B cell (primary cell): ENCODE measurements around the gene FZD10. TPM values are rescaled to one million over a fixed set of nuclear protein-coding genes. Genes with fewer than 3 reads are reported as not detected.

Source experiments
- ATAC-seq: fragments of 200-7000 bp; cut with Tn5 transposase; one replicate; pipeline ENCODE4 v1.10.0; 2021; ENCODE audit warnings: low read depth, mild to moderate bottlenecking, moderate number of reproducible peaks, moderate library complexity
- CTCF ChIA-PET: fragments of 350-600 bp; sonication (Branson Sonifier 250); formaldehyde crosslinking; loops from one replicate; lab custom pipeline; 2021; ENCODE audit warnings: antibody characterized with exemption, inconsistent platforms; lab: Charles Lee
- POLR2A ChIA-PET: fragments of 350-600 bp; sonication (Branson Sonifier 250); formaldehyde crosslinking; loops from one replicate; lab custom pipeline; 2021; ENCODE audit warnings: antibody characterized with exemption; lab: Charles Lee
- DNase-seq: peaks from one replicate; pipeline ENCODE4 v3.0.0; 2013
- H2AFZ ChIP-seq: 2 replicates; pipeline ENCODE4 v1.6.1; 2012; ENCODE audit warnings: mild to moderate bottlenecking, low read depth, low read length; ENCODE audit not compliant: insufficient read depth, poor library complexity, severe bottlenecking
- H3K27ac ChIP-seq, 2 donors: 1 replicate in 1 of 2; 2 replicates in 1 of 2; pipeline ENCODE4 v1.5.1; 2012 to 2013; ENCODE audit warnings: low read length in 2 of 2, mild to moderate bottlenecking in 2 of 2, moderate library complexity in 1 of 2
- H3K27me3 ChIP-seq, 4 experiments: fragments of 200-600 bp in 1 of 4; sonication (generic) in 1 of 4; replicated peaks in 1 of 4; 1 replicate in 2 of 4; 2 replicates in 2 of 4; pipeline versions ENCODE4 v1.6.1 to v1.7.0; 2013 to 2016; ENCODE audit warnings: low read length in 3 of 4, mild to moderate bottlenecking in 2 of 4, mixed read lengths in 1 of 4, moderate library complexity in 1 of 4; ENCODE audit not compliant: insufficient read depth in 4 of 4, control insufficient read depth in 3 of 4; ENCODE audit errors: control extremely low read depth in 1 of 4
- H3K36me3 ChIP-seq, 2 experiments: replicated peaks in 1 of 2; 1 replicate in 1 of 2; 2 replicates in 1 of 2; pipeline versions ENCODE4 v1.6.1 to v1.7.1; 2013; ENCODE audit warnings: low read length in 1 of 2; ENCODE audit not compliant: insufficient read depth in 2 of 2, control insufficient read depth in 1 of 2; ENCODE audit errors: control extremely low read depth in 1 of 2, extremely low read depth in 1 of 2
- H3K4me1 ChIP-seq, 2 donors: fragments of 200-600 bp in 1 of 2; sonication (generic) in 1 of 2; 1 replicate in 1 of 2; 2 replicates in 1 of 2; pipeline versions ENCODE4 v1.5.1 to v1.6.1; 2013 to 2017; ENCODE audit warnings: low read length in 2 of 2; ENCODE audit not compliant: control insufficient read depth in 2 of 2, insufficient read depth in 2 of 2
- H3K4me2 ChIP-seq: replicated peaks from 2 replicates; pipeline ENCODE3; 2012; ENCODE audit warnings: mild to moderate bottlenecking, low read depth, low read length; ENCODE audit not compliant: poor library complexity, severe bottlenecking
- H3K4me3 ChIP-seq, 5 experiments: fragments of 200-600 bp in 1 of 5; sonication (generic) in 1 of 5; 1 replicate in 3 of 5; 2 replicates in 2 of 5; pipeline versions ENCODE4 v1.5.1 to v1.7.0; 2011 to 2016; ENCODE audit warnings: low read length in 4 of 5, mild to moderate bottlenecking in 4 of 5, low read depth in 2 of 5, control low read depth in 1 of 5, moderate library complexity in 1 of 5; ENCODE audit not compliant: insufficient read depth in 1 of 5; ENCODE audit errors: control extremely low read depth in 1 of 5, extremely low read depth in 1 of 5
- H3K79me2 ChIP-seq: fragments of 200-600 bp; sonication (generic); one replicate; pipeline ENCODE4 v1.6.0; 2016; ENCODE audit warnings: low read length; ENCODE audit not compliant: control insufficient read depth, insufficient read depth
- H3K9ac ChIP-seq: fragments of 200-600 bp; sonication (generic); 2 replicates; pipeline ENCODE4 v1.6.1; 2017; ENCODE audit warnings: mild to moderate bottlenecking, low read length, moderate library complexity
- H3K9me3 ChIP-seq, 3 donors: one replicate each; pipeline versions ENCODE4 v1.6.1 to v1.7.1; 2013; ENCODE audit warnings: low read length in 2 of 3; ENCODE audit not compliant: control insufficient read depth in 2 of 3, insufficient read depth in 1 of 3; ENCODE audit errors: control extremely low read depth in 1 of 3
- H4K20me1 ChIP-seq: 2 replicates; pipeline ENCODE4 v1.6.0; 2012; ENCODE audit warnings: mild to moderate bottlenecking, low read length; ENCODE audit not compliant: insufficient read depth, control insufficient read depth, poor library complexity, severe bottlenecking
- H3K27ac Mint-ChIP-seq: one replicate; pipeline ENCODE4 v1.8.0; 2021; ENCODE audit warnings: mixed read lengths
- H3K27me3 Mint-ChIP-seq: one replicate; pipeline ENCODE4 v1.8.0; 2021; ENCODE audit warnings: mixed read lengths
- H3K4me1 Mint-ChIP-seq: one replicate; pipeline ENCODE4 v1.8.0; 2021; ENCODE audit warnings: mixed read lengths
- H3K4me3 Mint-ChIP-seq: one replicate; pipeline ENCODE4 v1.8.0; 2021; ENCODE audit warnings: mixed read lengths
- H3K9me3 Mint-ChIP-seq: one replicate; pipeline ENCODE4 v1.8.0; 2022; ENCODE audit warnings: mixed read lengths; ENCODE audit not compliant: insufficient read depth
- EZH2 ChIP-seq: IDR thresholded peaks from 2 replicates; pipeline ENCODE4 v1.6.1; 2012; ENCODE audit warnings: borderline replicate concordance, low read depth, mild to moderate bottlenecking, moderate library complexity, low read length; ENCODE audit not compliant: insufficient read depth, poor library complexity, severe bottlenecking
- WGBS: methylation state at CpG from one replicate; pipeline ENCODE4 v1.1.5; 2013; ENCODE audit warnings: missing lambda C conversion rate; ENCODE audit not compliant: insufficient coverage; 5-methylcytosine and 5-hydroxymethylcytosine counted together
- intact Hi-C: fragments of 100-400 bp; cut with micrococcal nuclease; formaldehyde crosslinking; loops from one replicate; pipeline ENCODE4 v1.10.0; 2022
- polyA plus RNA-seq: library from polyadenylated mRNA; depleted of rRNA; stranded (reverse); fragments of >200 nt; gene quantifications from 2 replicates; pipeline ENCODE4 v1.2.3, GENCODE V29; 2012
- total RNA-seq, 2 donors: library from RNA; stranded (reverse); fragments of 120-200 nt in 1 of 2; gene quantifications; 1 replicate in 1 of 2; 2 replicates in 1 of 2; pipeline versions ENCODE4 v1.2.3 to v1.2.4, GENCODE V29; 2013 to 2022
- TF ChIP-seq, protein P1 (sequence below): fragments of 200-600 bp; IDR thresholded peaks from one replicate; pipeline ENCODE4 v1.8.0; 2022; ENCODE audit warnings: antibody characterized with exemption, mild to moderate bottlenecking

Gene FZD10
- total and polyA plus RNA-seq, 2 donors (not counting 1 experiment from before 2014, with no cell fraction given) = not detected

GRCh38 chr12:130200445-130200844 lies 38.2 kb downstream of the FZD10 start:
- peaks cover 0 to 49% (median 0%) of the 10 kb centered on the region in 3 donors for H3K9me3 ChIP-seq
- H2AFZ ChIP-seq = no peak overlapping the region
- no peaks in the 10 kb centered on the region for H3K79me2 ChIP-seq
- TF ChIP-seq, protein P1, sequence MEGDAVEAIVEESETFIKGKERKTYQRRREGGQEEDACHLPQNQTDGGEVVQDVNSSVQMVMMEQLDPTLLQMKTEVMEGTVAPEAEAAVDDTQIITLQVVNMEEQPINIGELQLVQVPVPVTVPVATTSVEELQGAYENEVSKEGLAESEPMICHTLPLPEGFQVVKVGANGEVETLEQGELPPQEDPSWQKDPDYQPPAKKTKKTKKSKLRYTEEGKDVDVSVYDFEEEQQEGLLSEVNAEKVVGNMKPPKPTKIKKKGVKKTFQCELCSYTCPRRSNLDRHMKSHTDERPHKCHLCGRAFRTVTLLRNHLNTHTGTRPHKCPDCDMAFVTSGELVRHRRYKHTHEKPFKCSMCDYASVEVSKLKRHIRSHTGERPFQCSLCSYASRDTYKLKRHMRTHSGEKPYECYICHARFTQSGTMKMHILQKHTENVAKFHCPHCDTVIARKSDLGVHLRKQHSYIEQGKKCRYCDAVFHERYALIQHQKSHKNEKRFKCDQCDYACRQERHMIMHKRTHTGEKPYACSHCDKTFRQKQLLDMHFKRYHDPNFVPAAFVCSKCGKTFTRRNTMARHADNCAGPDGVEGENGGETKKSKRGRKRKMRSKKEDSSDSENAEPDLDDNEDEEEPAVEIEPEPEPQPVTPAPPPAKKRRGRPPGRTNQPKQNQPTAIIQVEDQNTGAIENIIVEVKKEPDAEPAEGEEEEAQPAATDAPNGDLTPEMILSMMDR = no peak
- no peak for TF ChIP-seq EZH2
- no peak for DNase-seq
- Mint-ChIP-seq H3K9me3 (no peaks in the 10 kb centered on the region), H3K4me1 (no peaks in the 10 kb centered on the region), H3K4me3 (no peak overlapping the region), H3K27ac (no peak overlapping the region), H3K27me3 (no peaks in the 10 kb centered on the region)
- intact Hi-C loops = no loop called here
- H3K36me3 ChIP-seq = no peaks in the 10 kb centered on the region
- H4K20me1 ChIP-seq = no peaks in the 10 kb centered on the region
- ChIA-PET POLR2A (no interaction called here), CTCF (no interaction called here)
- no peak overlapping the region for H3K9ac ChIP-seq
- no peak overlapping the region for H3K4me2 ChIP-seq
- H3K27me3 ChIP-seq = peaks cover 0 to 3% (median 0%) of the 10 kb centered on the region in 4 experiments
- ATAC-seq = no peak
- no peak overlapping the region for H3K4me3 ChIP-seq
- 91% methylated on average over 7 of the region's 7 CpGs for WGBS
- H3K4me1 ChIP-seq = no peaks in the 10 kb centered on the region
- no peak overlapping the region for H3K27ac ChIP-seq

DNA sequence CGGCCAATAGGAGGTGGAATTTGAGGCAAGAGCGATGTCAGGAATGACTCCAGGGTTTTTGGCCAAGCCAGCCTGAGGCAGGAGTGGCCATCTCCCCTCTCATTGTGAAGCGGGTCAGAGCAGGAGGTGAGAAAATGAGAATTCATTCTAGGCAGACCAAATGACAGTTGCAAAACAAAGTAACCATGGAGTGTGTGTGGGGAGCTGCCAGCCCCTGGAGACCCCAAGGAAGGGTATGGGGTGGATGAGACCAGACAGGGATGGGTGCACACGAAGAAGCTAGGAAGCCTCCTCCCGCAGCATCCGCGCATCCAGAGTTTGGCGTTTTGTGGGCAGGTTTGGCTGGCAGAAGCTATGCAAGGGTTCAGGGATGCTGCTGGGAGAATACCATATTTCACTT lies 38.8 kb downstream of the FZD10 start:
- Histone ChIP-seq H3K36me3 (no peaks in the 10 kb centered on the region), H3K9ac (no peak overlapping the region), H2AFZ (no peak overlapping the region), H3K4me1 (no peaks in the 10 kb centered on the region), H3K4me3 (no peak overlapping the region), H3K27me3 (peaks cover 0 to 3% (median 0%) of the 10 kb centered on the region in 4 experiments), H3K27ac (no peak overlapping the region), H3K9me3 (peaks cover 0 to 54% (median 0%) of the 10 kb centered on the region in 3 donors), H4K20me1 (no peaks in the 10 kb centered on the region), H3K79me2 (no peaks in the 10 kb centered on the region), H3K4me2 (no peak overlapping the region)
- H3K4me3 Mint-ChIP-seq = no peak overlapping the region
- H3K27me3 Mint-ChIP-seq = no peaks in the 10 kb centered on the region
- no peak overlapping the region for H3K27ac Mint-ChIP-seq
- DNase-seq (no peak), ATAC-seq (no peak)
- TF ChIP-seq EZH2 = no peak
- TF ChIP-seq, protein P1 = no peak
- no peaks in the 10 kb centered on the region for H3K4me1 Mint-ChIP-seq
- ChIA-PET CTCF (no interaction called here), POLR2A (no interaction called here)
- whole genome bisulfite sequencing = 96% methylated on average over 4 of the region's 8 CpGs
- intact Hi-C loops = no loop called here
- no peaks in the 10 kb centered on the region for H3K9me3 Mint-ChIP-seq
